Progenitor cell of endocrine pancreas (in vitro differentiated cells): Measurements from ENCODE around the gene VN1R5. TPM values are rescaled to one million over a fixed set of nuclear protein-coding genes. Genes with fewer than 3 reads are reported as not detected.

Experiments used
- DNase-seq: peaks from one replicate; pipeline ENCODE4 v3.0.0; 2021; ENCODE audit warnings: low spot score; ENCODE audit not compliant: unreplicated experiment
- H3K27ac Mint-ChIP-seq: 2 replicates; pipeline ENCODE4 v1.8.0; 2021; ENCODE audit warnings: mild to moderate bottlenecking, moderate library complexity, mixed read lengths
- H3K27me3 Mint-ChIP-seq: 2 replicates; pipeline ENCODE4 v1.8.0; 2021; ENCODE audit warnings: mixed read lengths
- H3K36me3 Mint-ChIP-seq: 2 replicates; pipeline ENCODE4 v1.8.0; 2022; ENCODE audit warnings: mixed read lengths; ENCODE audit not compliant: insufficient read depth
- H3K4me1 Mint-ChIP-seq: 2 replicates; pipeline ENCODE4 v1.8.0; 2021; ENCODE audit warnings: low read depth, mixed read lengths
- H3K4me3 Mint-ChIP-seq: 2 replicates; pipeline ENCODE4 v1.8.0; 2021; ENCODE audit warnings: low read depth, mild to moderate bottlenecking, moderate library complexity, mixed read lengths
- H3K9me3 Mint-ChIP-seq: 2 replicates; pipeline ENCODE4 v1.8.0; 2021; ENCODE audit warnings: low read depth, mixed read lengths
- total RNA-seq: library from RNA; stranded (reverse); gene quantifications from 2 replicates; pipeline ENCODE4 v1.2.1, GENCODE V29; 2021
- TF ChIP-seq, protein P1 (sequence below): fragments of 200-600 bp; sonication (generic); IDR thresholded peaks from one replicate; pipeline ENCODE4 v1.5.0; 2021; ENCODE audit warnings: antibody characterized with exemption, mild to moderate bottlenecking; ENCODE audit not compliant: unreplicated experiment

Gene VN1R5
- total RNA-seq, 1 donor from 2014 or later = not detected

DNA sequence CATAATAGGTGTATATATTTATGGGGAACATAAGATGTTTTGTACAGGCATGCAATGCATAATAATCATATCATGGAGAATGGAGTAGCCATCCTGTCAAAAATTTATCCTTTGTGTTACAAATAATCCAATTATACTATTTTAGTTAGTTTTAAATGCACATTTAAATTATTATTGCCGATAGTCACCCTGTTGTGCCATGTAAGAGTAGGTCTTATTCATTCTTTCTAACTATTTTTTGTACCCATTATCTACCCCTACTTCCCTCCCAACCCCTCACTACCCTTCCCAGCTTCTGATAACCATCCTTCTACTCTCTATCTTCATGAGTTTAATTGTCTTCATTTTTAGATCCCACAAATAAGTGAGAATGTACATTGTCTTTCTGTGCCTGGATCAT lies 8.3 kb upstream of the VN1R5 start:
- no peaks in the 10 kb centered on the region for H3K4me1 Mint-ChIP-seq
- H3K4me3 Mint-ChIP-seq = no peak overlapping the region
- no peaks in the 10 kb centered on the region for H3K27me3 Mint-ChIP-seq
- TF ChIP-seq, protein P1, sequence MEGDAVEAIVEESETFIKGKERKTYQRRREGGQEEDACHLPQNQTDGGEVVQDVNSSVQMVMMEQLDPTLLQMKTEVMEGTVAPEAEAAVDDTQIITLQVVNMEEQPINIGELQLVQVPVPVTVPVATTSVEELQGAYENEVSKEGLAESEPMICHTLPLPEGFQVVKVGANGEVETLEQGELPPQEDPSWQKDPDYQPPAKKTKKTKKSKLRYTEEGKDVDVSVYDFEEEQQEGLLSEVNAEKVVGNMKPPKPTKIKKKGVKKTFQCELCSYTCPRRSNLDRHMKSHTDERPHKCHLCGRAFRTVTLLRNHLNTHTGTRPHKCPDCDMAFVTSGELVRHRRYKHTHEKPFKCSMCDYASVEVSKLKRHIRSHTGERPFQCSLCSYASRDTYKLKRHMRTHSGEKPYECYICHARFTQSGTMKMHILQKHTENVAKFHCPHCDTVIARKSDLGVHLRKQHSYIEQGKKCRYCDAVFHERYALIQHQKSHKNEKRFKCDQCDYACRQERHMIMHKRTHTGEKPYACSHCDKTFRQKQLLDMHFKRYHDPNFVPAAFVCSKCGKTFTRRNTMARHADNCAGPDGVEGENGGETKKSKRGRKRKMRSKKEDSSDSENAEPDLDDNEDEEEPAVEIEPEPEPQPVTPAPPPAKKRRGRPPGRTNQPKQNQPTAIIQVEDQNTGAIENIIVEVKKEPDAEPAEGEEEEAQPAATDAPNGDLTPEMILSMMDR = no peak
- peaks cover 27% of the 10 kb centered on the region for H3K9me3 Mint-ChIP-seq
- H3K36me3 Mint-ChIP-seq = no peaks in the 10 kb centered on the region
- no peak for DNase-seq
- no peak overlapping the region for H3K27ac Mint-ChIP-seq

DNA sequence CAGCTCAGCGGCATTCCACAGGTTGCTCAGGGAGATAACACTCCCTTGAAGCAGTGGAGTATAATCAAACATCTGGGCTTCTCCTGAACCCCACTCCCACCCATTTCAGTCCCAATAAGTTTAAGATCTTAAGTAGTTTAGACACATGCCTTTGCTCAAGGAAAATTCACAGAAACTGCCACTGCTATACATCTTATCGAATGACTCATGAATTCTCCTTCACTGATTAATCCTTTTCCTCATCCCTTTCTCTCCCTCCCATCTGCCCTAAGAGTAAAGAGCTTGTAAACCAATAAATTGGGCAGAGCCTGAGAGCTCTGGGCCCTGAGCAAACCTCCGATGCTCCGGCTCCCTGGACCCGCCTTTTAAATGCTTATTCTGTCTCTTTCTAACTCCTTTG lies 10.2 kb downstream of the VN1R5 start:
- no peak for DNase-seq
- Mint-ChIP-seq H3K36me3 (peaks cover 2% of the 10 kb centered on the region), H3K9me3 (peaks cover 24% of the 10 kb centered on the region), H3K27ac (no peak overlapping the region), H3K4me1 (no peaks in the 10 kb centered on the region), H3K27me3 (no peaks in the 10 kb centered on the region), H3K4me3 (no peak overlapping the region)
- TF ChIP-seq, protein P1 = no peak

DNA sequence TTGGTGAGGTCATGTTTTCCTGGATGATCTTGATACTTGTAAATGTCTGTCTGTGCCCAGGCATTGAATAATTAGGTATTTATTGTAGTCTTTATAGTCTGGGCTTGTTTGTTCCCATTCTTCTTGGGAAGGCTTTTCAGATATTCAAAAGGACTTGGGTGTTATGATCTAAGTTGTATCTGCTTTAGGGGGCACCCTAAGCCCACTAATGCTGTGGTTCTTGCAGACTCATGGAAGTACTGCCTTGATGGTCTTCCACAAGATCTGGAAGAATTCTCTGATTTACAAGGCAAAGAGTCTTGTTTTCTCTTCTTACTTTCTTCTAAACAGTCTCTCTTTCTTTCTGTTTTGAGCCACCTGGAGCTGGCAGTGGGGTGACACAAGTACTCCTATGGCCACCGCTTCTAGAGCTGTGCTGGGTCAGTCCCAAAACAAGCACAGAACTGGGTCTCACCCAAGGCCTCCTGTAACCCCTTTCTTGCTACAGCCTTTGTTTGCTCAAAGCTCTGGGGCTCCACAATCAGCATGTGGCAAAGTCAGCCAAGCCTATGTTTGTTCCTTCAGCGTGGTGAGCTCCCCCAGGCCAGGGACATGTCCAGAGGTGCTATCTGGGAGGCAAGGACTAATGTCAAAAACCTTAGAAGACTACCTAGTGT lies 12.6 kb downstream of the VN1R5 start:
- TF ChIP-seq, protein P1 = no peak
- Mint-ChIP-seq H3K27ac (no peak overlapping the region), H3K4me3 (no peak overlapping the region), H3K27me3 (no peaks in the 10 kb centered on the region), H3K4me1 (no peaks in the 10 kb centered on the region), H3K9me3 (peaks cover 24% of the 10 kb centered on the region), H3K36me3 (peaks cover 2% of the 10 kb centered on the region)
- DNase-seq = no peak

DNA sequence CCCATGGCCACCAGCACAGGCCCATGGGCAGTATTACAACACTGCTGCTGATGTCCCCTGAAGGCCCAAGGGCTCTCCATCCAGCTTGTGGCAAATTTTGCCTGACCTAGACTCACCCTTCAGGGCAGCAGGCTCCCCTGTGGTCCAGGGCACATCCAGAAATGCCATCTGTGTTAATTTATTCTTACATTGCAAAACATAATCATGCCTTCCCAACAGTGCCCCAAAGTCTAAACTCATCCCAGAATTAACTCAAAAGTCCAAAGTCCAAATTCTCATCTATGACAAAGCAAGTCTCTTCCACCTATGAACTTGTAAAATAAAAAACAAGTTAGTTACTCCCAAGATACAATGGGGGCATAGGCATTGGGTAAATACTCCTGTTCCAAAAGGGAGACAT lies 13.3 kb downstream of the VN1R5 start:
- Mint-ChIP-seq H3K4me1 (no peaks in the 10 kb centered on the region), H3K27me3 (no peaks in the 10 kb centered on the region), H3K4me3 (no peak overlapping the region), H3K9me3 (peaks cover 24% of the 10 kb centered on the region), H3K36me3 (peaks cover 2% of the 10 kb centered on the region), H3K27ac (no peak overlapping the region)
- TF ChIP-seq, protein P1 = no peak
- no peak for DNase-seq

DNA sequence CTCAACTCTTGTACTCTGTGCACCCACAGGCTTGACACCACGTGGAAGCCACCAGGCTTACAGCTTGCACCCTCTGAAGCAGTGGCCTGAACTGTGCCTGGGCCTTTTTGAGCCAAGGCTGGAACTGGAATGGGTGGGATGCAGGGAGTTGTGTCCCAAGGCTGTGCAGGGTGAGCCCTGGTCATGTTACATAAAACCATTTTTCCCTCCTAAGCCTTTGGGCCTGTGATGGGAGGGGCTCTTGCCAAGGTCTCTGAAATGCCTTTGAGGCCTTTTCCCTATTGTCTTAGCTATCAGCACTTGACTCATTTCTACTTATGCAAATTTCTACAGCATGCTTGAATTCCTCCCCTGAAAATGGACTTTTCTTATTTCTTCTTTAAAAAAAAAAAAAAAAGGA lies 14.1 kb downstream of the VN1R5 start:
- TF ChIP-seq, protein P1 = no peak
- peaks cover 2% of the 10 kb centered on the region for H3K36me3 Mint-ChIP-seq
- no peak for DNase-seq
- H3K27me3 Mint-ChIP-seq = no peaks in the 10 kb centered on the region
- H3K4me1 Mint-ChIP-seq = peaks cover 5% of the 10 kb centered on the region
- no peak overlapping the region for H3K4me3 Mint-ChIP-seq
- H3K27ac Mint-ChIP-seq = no peak overlapping the region
- peaks cover 18% of the 10 kb centered on the region for H3K9me3 Mint-ChIP-seq
